Astrocyte (in vitro differentiated cells and primary cell): ENCODE measurements around the gene SETD1A.

ENCODE experiments used
- EZH2 ChIP-seq: IDR thresholded peaks from 2 replicates; pipeline ENCODE4 v1.6.1; 2012; ENCODE audit warnings: mild to moderate bottlenecking, low read length, inconsistent platforms; ENCODE audit not compliant: insufficient read depth
- TF ChIP-seq, protein P1 (sequence below): IDR thresholded peaks from 2 replicates; pipeline ENCODE4 v1.5.1; 2011; ENCODE audit warnings: low read depth, mild to moderate bottlenecking, inconsistent platforms, low read length, moderate library complexity; ENCODE audit not compliant: insufficient read depth

GRCh38 chr16:30930160-30930571 is 27.4 kb upstream of the SETD1A start:
- TF ChIP-seq, protein P1, sequence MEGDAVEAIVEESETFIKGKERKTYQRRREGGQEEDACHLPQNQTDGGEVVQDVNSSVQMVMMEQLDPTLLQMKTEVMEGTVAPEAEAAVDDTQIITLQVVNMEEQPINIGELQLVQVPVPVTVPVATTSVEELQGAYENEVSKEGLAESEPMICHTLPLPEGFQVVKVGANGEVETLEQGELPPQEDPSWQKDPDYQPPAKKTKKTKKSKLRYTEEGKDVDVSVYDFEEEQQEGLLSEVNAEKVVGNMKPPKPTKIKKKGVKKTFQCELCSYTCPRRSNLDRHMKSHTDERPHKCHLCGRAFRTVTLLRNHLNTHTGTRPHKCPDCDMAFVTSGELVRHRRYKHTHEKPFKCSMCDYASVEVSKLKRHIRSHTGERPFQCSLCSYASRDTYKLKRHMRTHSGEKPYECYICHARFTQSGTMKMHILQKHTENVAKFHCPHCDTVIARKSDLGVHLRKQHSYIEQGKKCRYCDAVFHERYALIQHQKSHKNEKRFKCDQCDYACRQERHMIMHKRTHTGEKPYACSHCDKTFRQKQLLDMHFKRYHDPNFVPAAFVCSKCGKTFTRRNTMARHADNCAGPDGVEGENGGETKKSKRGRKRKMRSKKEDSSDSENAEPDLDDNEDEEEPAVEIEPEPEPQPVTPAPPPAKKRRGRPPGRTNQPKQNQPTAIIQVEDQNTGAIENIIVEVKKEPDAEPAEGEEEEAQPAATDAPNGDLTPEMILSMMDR: no peak
- no peak for TF ChIP-seq EZH2
